HG03469 (cell line): ENCODE data around the gene DUSP3.

ENCODE experiments used
- ATAC-seq: cut with Tn5 transposase; IDR thresholded peaks from one replicate; pipeline ENCODE4 v1.9.1; 2021; ENCODE audit warnings: mild to moderate bottlenecking, moderate library complexity, moderate number of reproducible peaks; ENCODE audit not compliant: unreplicated experiment

DUSP3 gene

GRCh38 chr17:43736389-43736788 is 42.4 kb downstream of the DUSP3 start:
- no peak for ATAC-seq

GRCh38 chr17:43734376-43734775 is 44.4 kb downstream of the DUSP3 start:
- ATAC-seq, result no peak

GRCh38 chr17:43733956-43734355 is 44.8 kb downstream of the DUSP3 start:
- no peak for ATAC-seq

- ATAC-seq, result no peak
Measured at GRCh38 chr17:43732958-43733357, 45.8 kb downstream of the DUSP3 start.

- ATAC-seq, result no peak
Measured at GRCh38 chr17:43728081-43728480, 50.7 kb downstream of the DUSP3 start.

- ATAC-seq, result no peak
Measured at GRCh38 chr17:43723697-43724359, 54.9 kb downstream of the DUSP3 start.

GRCh38 chr17:43722870-43723665 is 55.7 kb downstream of the DUSP3 start:
- no peak for ATAC-seq

GRCh38 chr17:43722269-43722619 is 56.5 kb downstream of the DUSP3 start:
- ATAC-seq, result no peak

- ATAC-seq, result no peak
Measured at GRCh38 chr17:43721537-43722268, 57.1 kb downstream of the DUSP3 start.

- ATAC-seq, result no peak
Measured at GRCh38 chr17:43720311-43721060, 58.3 kb downstream of the DUSP3 start.

- ATAC-seq, result no peak
Measured at GRCh38 chr17:43719578-43719977, 59.2 kb downstream of the DUSP3 start.

- no peak for ATAC-seq
Measured at GRCh38 chr17:43718544-43718943, 60.2 kb downstream of the DUSP3 start.

GRCh38 chr17:43717913-43718312 is 60.9 kb downstream of the DUSP3 start:
- ATAC-seq, result no peak
